Keratinocyte (primary cell): Measurements from ENCODE around the gene MRPL49.

ENCODE experiments used
- CTCF ChIP-seq, 3 experiments: IDR thresholded peaks in 1 of 3; conservative IDR thresholded peaks in 1 of 3; optimal IDR thresholded peaks in 1 of 3; 2 replicates in 2 of 3; 3 replicates in 1 of 3; pipeline versions ENCODE3 to v1.5.1; 2011; ENCODE audit warnings: low read length in 3 of 3, mild to moderate bottlenecking in 3 of 3, moderate library complexity in 2 of 3, control low read depth in 1 of 3, inconsistent platforms in 1 of 3; ENCODE audit not compliant: insufficient read depth in 2 of 3; ENCODE audit errors: extremely low read depth in 1 of 3
- EZH2 ChIP-seq: IDR thresholded peaks from one replicate; pipeline ENCODE4 v1.6.1; 2012; ENCODE audit warnings: inconsistent platforms, mild to moderate bottlenecking, low read length, moderate library complexity

GRCh38 chr11:65089621-65090020, 32.5 kb upstream of the MRPL49 start:
- TF ChIP-seq CTCF (optimal IDR thresholded peaks at IDR 0.05 in 1 of 3, IDR thresholded peaks at IDR 0.05 in 1 of 3, conservative IDR thresholded peaks at IDR 0.05 in 1 of 3; ENCODE audit: extremely low read depth in 1 of 3, insufficient read depth in 2 of 3, low read length in 3 of 3) (no peak), EZH2 (no peak)
